Natural killer cell (primary cell): ENCODE results near the gene LAPTM5. TPM values are rescaled to one million over a fixed set of nuclear protein-coding genes. Genes with fewer than 3 reads are reported as not detected.

ENCODE experiments used
- ATAC-seq, 3 donors: fragments of 150-1000 bp in 2 of 3; fragments of 200-7000 bp in 1 of 3; cut with Tn5 transposase; 1 replicate in 1 of 3; 2 replicates in 2 of 3; pipeline ENCODE4 v1.10.0; 2021; ENCODE audit warnings: mild to moderate bottlenecking in 2 of 3, moderate library complexity in 2 of 3
- DNase-seq, 2 donors: peaks; one replicate each; pipeline versions ENCODE4 v3.0.0 to v3.0.0-alpha.2; 2013 to 2021; ENCODE audit warnings: mixed read lengths in 1 of 2
- H3K27ac ChIP-seq: one replicate; pipeline ENCODE4 v1.5.1; 2013; ENCODE audit warnings: mild to moderate bottlenecking, low read length
- H3K27me3 ChIP-seq: one replicate; pipeline ENCODE4 v1.6.1; 2013; ENCODE audit warnings: low read length; ENCODE audit not compliant: control insufficient read depth, insufficient read depth
- H3K36me3 ChIP-seq: one replicate; pipeline ENCODE4 v1.6.1; 2013; ENCODE audit warnings: low read length; ENCODE audit not compliant: control insufficient read depth, insufficient read depth
- H3K4me1 ChIP-seq: one replicate; pipeline ENCODE4 v1.6.1; 2013; ENCODE audit warnings: low read length; ENCODE audit not compliant: control insufficient read depth, insufficient read depth
- H3K4me3 ChIP-seq: one replicate; pipeline ENCODE4 v1.5.1; 2013; ENCODE audit warnings: low read length
- H3K9me3 ChIP-seq: one replicate; pipeline ENCODE4 v1.6.1; 2013; ENCODE audit warnings: low read length; ENCODE audit not compliant: control insufficient read depth, insufficient read depth
- H3K27ac Mint-ChIP-seq, 2 donors: one replicate each; pipeline ENCODE4 v1.8.0; 2022; ENCODE audit warnings: mild to moderate bottlenecking in 2 of 2, mixed read lengths in 2 of 2, moderate library complexity in 1 of 2
- H3K27me3 Mint-ChIP-seq, 2 donors: one replicate each; pipeline ENCODE4 v1.8.0; 2022; ENCODE audit warnings: low read depth in 2 of 2, mixed read lengths in 2 of 2
- H3K36me3 Mint-ChIP-seq: one replicate; pipeline ENCODE4 v1.8.0; 2022; ENCODE audit warnings: mixed read lengths
- H3K4me1 Mint-ChIP-seq, 2 donors: one replicate each; pipeline ENCODE4 v1.8.0; 2022; ENCODE audit warnings: mixed read lengths in 2 of 2
- H3K4me3 Mint-ChIP-seq: one replicate; pipeline ENCODE4 v1.8.0; 2022; ENCODE audit warnings: mild to moderate bottlenecking, moderate library complexity, mixed read lengths
- H3K9me3 Mint-ChIP-seq, 2 donors: one replicate each; pipeline ENCODE4 v1.8.0; 2022; ENCODE audit warnings: mixed read lengths in 2 of 2
- WGBS: methylation state at CpG from one replicate; pipeline ENCODE4 v1.1.7; 2013; ENCODE audit warnings: missing lambda C conversion rate; ENCODE audit not compliant: insufficient coverage; 5-methylcytosine and 5-hydroxymethylcytosine counted together
- intact Hi-C: fragments of 100-400 bp; cut with micrococcal nuclease; formaldehyde crosslinking; loops from one replicate; pipeline ENCODE4 v1.14.2; 2022
- total RNA-seq, 4 donors: library from RNA; stranded (reverse); fragments of 120-200 nt in 1 of 4; gene quantifications; one replicate each; pipeline versions ENCODE4 v1.2.3 to v1.2.4, GENCODE V29; 2013 to 2022
- TF ChIP-seq, protein P1 (sequence below): fragments of 200-600 bp; IDR thresholded peaks from one replicate; pipeline ENCODE4 v1.8.0; 2022; ENCODE audit warnings: antibody characterized with exemption

Gene LAPTM5
- total RNA-seq, 3 donors from 2014 or later (not counting 1 experiment from before 2014, with no cell fraction given), result 520 to 674 (median 533) TPM

- Histone ChIP-seq H3K36me3 (peaks cover 32% of the 10 kb centered on the region), H3K27me3 (no peaks in the 10 kb centered on the region), H3K4me3 (no peak overlapping the region), H3K9me3 (no peaks in the 10 kb centered on the region), H3K27ac (peak overlapping the region; percentile 95), H3K4me1 (peaks cover 96% of the 10 kb centered on the region)
- Mint-ChIP-seq H3K9me3 (no peaks in the 10 kb centered on the region), H3K27ac (peak overlapping the region; percentile 99 to 100), H3K4me1 (peaks cover 95 to 96% of the 10 kb centered on the region in 2 donors), H3K36me3 (no peaks in the 10 kb centered on the region), H3K4me3 (peak overlapping the region; percentile 99), H3K27me3 (no peaks in the 10 kb centered on the region)
- TF ChIP-seq, protein P1, sequence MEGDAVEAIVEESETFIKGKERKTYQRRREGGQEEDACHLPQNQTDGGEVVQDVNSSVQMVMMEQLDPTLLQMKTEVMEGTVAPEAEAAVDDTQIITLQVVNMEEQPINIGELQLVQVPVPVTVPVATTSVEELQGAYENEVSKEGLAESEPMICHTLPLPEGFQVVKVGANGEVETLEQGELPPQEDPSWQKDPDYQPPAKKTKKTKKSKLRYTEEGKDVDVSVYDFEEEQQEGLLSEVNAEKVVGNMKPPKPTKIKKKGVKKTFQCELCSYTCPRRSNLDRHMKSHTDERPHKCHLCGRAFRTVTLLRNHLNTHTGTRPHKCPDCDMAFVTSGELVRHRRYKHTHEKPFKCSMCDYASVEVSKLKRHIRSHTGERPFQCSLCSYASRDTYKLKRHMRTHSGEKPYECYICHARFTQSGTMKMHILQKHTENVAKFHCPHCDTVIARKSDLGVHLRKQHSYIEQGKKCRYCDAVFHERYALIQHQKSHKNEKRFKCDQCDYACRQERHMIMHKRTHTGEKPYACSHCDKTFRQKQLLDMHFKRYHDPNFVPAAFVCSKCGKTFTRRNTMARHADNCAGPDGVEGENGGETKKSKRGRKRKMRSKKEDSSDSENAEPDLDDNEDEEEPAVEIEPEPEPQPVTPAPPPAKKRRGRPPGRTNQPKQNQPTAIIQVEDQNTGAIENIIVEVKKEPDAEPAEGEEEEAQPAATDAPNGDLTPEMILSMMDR, result no peak
- WGBS, result 68% methylated on average over 8 of the region's 8 CpGs
- intact Hi-C loops, result loop anchor here (10.0 kb wide), 1 partner anchor 553 kb away; no protein-coding TSS in a partner anchor
- ATAC-seq (no peak), DNase-seq (no peak)
Observed at GRCh38 chr1:30751830-30752650, 5.5 kb downstream of the LAPTM5 start.

DNA sequence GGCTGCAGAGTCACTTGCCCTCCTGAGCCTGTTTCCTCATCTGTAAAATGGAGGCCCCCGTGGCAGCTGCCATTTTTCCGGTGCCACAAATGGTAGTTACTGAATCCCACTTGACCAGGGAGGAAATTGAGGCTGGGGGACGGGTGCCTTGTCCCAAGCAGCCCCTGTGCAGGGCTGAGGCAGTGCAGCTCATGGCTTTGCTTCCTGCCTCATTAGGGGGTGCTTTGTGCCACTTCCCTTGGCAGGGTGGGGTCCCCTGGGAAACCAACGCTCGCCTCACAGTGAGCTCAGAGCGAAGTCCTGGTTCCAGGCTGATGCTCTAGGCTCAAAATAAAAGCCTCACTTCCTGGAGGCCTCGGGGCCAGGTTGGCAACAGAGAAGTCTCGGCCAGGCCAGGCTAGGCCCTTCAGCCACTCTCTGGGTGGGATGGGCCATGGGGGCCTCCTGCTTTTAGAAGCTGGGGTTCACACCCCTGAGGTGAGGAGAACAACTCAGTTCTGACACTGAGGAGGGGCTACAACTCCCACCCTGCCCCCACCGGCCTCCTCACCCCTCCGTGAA lies 6.8 kb downstream of the LAPTM5 start:
- Mint-ChIP-seq H3K9me3 (no peaks in the 10 kb centered on the region), H3K27ac (peak overlapping the region; percentile 99 to 100), H3K36me3 (no peaks in the 10 kb centered on the region), H3K27me3 (no peaks in the 10 kb centered on the region), H3K4me3 (peak overlapping the region; percentile 81), H3K4me1 (peaks cover 93 to 96% of the 10 kb centered on the region in 2 donors)
- no peaks in the 10 kb centered on the region for H3K9me3 ChIP-seq
- intact Hi-C loops, result loop anchor here (10.0 kb wide), 1 partner anchor 554 kb away; no protein-coding TSS in a partner anchor
- H3K4me1 ChIP-seq, result peaks cover 96% of the 10 kb centered on the region
- H3K36me3 ChIP-seq, result peaks cover 38% of the 10 kb centered on the region
- peak in 1 of 2 donors; percentile 55 for DNase-seq
- peak overlapping the region; percentile 95 for H3K27ac ChIP-seq
- TF ChIP-seq, protein P1, result no peak
- peak overlapping the region; percentile 11 for H3K4me3 ChIP-seq
- ATAC-seq, result peak in 2 of 3 donors; percentile 9 to 14
- WGBS, result 15% methylated on average over 10 of the region's 10 CpGs
- H3K27me3 ChIP-seq, result no peaks in the 10 kb centered on the region

GRCh38 chr1:30749691-30750583 lies 7.6 kb downstream of the LAPTM5 start:
- Histone ChIP-seq H3K36me3 (peaks cover 38% of the 10 kb centered on the region), H3K4me3 (no peak overlapping the region), H3K27ac (peak overlapping the region; percentile 95), H3K27me3 (no peaks in the 10 kb centered on the region), H3K9me3 (no peaks in the 10 kb centered on the region), H3K4me1 (peaks cover 96% of the 10 kb centered on the region)
- intact Hi-C loops, result loop anchor here (1.0 to 10.0 kb wide), 2 partner anchors 7 to 555 kb away; partner anchors contain the start of gene LAPTM5
- TF ChIP-seq, protein P1, result no peak
- Mint-ChIP-seq H3K4me3 (peak overlapping the region; percentile 81), H3K27me3 (no peaks in the 10 kb centered on the region), H3K4me1 (peaks cover 91 to 96% of the 10 kb centered on the region in 2 donors), H3K9me3 (no peaks in the 10 kb centered on the region), H3K36me3 (no peaks in the 10 kb centered on the region), H3K27ac (peak overlapping the region; percentile 99 to 100)
- peak; percentile 69 to 76 (median 73) for ATAC-seq
- DNase-seq, result peak; percentile 51 to 90
- WGBS, result 33% methylated on average over 22 of the region's 23 CpGs
